Measurements from ENCODE around the gene HPGDS. TPM values are rescaled to one million over a fixed set of nuclear protein-coding genes. Genes with fewer than 3 reads are reported as not detected.

Gene HPGDS
- total RNA-seq, 1 donor from 2014 or later, result not detected

DNA sequence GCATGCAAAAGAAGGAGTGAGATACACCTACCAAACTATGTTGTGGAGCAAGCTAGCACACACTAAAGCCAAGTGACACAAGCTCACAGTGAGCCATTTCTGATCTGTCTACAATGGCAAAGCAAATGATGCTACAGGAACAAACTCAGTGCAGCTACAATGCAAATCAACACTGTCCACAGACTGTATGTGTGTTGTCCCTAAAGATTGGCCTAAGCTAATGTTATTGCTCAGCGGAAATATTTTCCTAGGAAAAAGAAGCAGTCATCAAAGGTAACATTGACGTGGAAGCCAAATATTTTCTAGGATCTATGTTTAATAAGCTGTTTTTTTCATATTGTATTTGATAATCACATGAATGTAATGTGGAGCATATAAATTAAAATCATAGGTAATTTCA lies 34.7 kb upstream of the HPGDS start:
- H3K27ac ChIP-seq, result no peak overlapping the region
- H3K4me1 ChIP-seq, result no peaks in the 10 kb centered on the region
- H3K27me3 ChIP-seq, result no peaks in the 10 kb centered on the region
- no peak for DNase-seq (ENCODE audit: low spot score in 2 of 2)
- no peaks in the 10 kb centered on the region for H3K9me3 ChIP-seq
- intact Hi-C loops (cut with DNase I), result no loop called here
- TF ChIP-seq, protein P1, sequence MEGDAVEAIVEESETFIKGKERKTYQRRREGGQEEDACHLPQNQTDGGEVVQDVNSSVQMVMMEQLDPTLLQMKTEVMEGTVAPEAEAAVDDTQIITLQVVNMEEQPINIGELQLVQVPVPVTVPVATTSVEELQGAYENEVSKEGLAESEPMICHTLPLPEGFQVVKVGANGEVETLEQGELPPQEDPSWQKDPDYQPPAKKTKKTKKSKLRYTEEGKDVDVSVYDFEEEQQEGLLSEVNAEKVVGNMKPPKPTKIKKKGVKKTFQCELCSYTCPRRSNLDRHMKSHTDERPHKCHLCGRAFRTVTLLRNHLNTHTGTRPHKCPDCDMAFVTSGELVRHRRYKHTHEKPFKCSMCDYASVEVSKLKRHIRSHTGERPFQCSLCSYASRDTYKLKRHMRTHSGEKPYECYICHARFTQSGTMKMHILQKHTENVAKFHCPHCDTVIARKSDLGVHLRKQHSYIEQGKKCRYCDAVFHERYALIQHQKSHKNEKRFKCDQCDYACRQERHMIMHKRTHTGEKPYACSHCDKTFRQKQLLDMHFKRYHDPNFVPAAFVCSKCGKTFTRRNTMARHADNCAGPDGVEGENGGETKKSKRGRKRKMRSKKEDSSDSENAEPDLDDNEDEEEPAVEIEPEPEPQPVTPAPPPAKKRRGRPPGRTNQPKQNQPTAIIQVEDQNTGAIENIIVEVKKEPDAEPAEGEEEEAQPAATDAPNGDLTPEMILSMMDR (IDR thresholded peaks at IDR 0.05), result no peak
- no peak overlapping the region for H3K4me3 ChIP-seq
- no peaks in the 10 kb centered on the region for H3K36me3 ChIP-seq

DNA sequence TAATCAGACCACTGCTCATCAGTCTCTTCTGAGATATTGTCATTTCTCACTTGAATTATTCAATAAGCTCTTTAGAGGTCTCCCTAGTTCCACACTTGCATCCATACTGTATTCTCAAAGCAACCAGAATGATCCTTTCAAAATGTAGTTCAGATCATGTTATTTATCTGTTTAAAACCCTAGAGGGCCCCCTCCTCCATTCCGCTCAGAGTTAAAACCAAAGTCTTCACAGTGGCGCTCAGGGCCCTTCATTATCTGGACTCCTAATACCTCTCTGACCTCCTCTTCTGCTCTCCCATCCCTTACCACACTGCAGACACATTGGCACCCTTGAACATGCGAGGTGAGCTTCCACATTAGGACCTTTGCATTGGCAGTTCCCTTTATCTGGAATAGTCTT lies 32.7 kb upstream of the HPGDS start:
- Histone ChIP-seq H3K4me3 (no peak overlapping the region), H3K36me3 (no peaks in the 10 kb centered on the region), H3K27ac (no peak overlapping the region), H3K4me1 (no peaks in the 10 kb centered on the region), H3K9me3 (no peaks in the 10 kb centered on the region), H3K27me3 (no peaks in the 10 kb centered on the region)
- TF ChIP-seq, protein P1 (IDR thresholded peaks at IDR 0.05), result no peak
- DNase-seq (ENCODE audit: low spot score in 2 of 2), result no peak
- intact Hi-C loops (cut with DNase I), result no loop called here

DNA sequence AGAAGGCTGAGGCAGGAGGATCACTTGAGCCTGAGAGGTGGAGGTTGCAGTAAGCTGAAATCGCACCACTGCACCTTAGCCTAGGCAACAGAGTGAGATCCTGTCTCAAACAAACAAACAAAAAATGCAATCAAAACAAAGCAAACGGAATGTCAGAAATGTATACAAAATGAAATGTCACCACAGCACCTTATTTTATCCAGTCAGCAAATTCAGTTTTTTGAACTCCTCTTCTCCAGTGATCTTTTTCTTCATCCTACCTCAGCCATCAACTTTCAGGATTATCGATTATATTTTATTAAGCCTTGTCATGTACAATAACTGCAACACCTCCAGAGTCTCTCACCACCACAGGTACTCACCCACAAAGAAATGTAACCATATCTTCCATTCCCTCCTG lies 31.1 kb upstream of the HPGDS start:
- Histone ChIP-seq H3K9me3 (no peaks in the 10 kb centered on the region), H3K36me3 (no peaks in the 10 kb centered on the region), H3K4me3 (no peak overlapping the region), H3K27me3 (no peaks in the 10 kb centered on the region), H3K27ac (no peak overlapping the region), H3K4me1 (no peaks in the 10 kb centered on the region)
- DNase-seq (ENCODE audit: low spot score in 2 of 2), result no peak
- intact Hi-C loops (cut with DNase I), result no loop called here
- TF ChIP-seq, protein P1 (IDR thresholded peaks at IDR 0.05), result no peak

DNA sequence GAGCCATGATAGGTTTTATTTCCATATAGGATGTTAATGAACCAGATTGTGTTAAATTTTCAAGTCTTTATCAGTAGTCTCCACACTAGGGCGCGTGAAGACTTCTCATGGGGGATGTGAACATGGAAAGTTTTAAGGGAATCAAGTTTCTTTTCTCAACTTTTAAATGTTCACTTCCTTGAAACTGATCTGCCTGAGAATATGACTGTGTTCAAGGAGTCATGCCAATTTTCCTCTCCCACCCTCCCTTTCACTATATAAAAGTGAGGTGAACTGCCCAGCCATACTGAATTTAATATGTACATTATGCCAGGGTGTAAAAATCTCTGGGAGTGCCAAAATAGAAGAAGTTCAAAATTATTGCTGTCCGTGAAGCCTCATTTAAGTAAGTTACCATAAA lies 30.4 kb upstream of the HPGDS start:
- H3K4me3 ChIP-seq, result no peak overlapping the region
- H3K4me1 ChIP-seq, result no peaks in the 10 kb centered on the region
- H3K27ac ChIP-seq, result no peak overlapping the region
- H3K9me3 ChIP-seq, result no peaks in the 10 kb centered on the region
- no peak for DNase-seq (ENCODE audit: low spot score in 2 of 2)
- TF ChIP-seq, protein P1 (IDR thresholded peaks at IDR 0.05), result no peak
- H3K36me3 ChIP-seq, result no peaks in the 10 kb centered on the region
- H3K27me3 ChIP-seq, result no peaks in the 10 kb centered on the region
- intact Hi-C loops (cut with DNase I), result no loop called here

DNA sequence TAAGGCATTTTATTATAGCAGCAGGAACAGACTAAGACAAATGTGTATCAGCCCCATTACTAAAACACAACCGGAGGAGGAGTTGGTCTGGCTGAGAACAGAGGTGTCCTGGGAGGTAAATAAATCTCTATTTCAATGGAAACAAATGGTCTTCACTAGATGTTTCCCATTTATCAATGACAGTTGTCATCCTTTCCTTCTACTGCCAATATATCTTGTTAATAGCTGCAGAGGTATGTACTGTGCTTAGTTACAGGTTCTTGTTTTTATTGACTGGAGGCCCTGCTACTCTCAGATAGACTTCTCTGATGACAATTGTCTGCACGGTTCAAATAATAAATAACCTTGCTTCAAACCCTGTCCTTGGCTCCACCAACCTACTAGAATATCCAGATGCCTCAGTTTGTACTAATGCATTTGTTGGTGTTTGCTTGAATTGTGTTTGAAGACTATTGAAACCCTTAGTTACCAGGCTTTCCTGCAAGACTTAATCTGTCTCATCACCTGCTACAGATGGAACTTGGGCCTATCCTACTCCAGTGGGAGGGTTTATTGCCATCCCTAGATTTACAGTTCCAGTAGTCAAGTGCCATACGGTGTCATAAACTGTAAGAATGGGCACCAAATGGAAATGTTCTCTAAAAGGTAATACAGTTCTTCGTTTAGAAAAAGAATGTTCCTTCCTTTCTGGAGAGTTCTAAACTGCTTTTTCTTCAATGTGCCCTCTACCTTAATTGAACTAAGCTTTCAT lies 29.8 kb upstream of the HPGDS start:
- H3K4me3 ChIP-seq, result no peak overlapping the region
- peaks cover 0 to 1% of the 10 kb centered on the region in 2 donors for H3K9me3 ChIP-seq
- TF ChIP-seq, protein P1 (IDR thresholded peaks at IDR 0.05), result no peak
- H3K36me3 ChIP-seq, result no peaks in the 10 kb centered on the region
- H3K4me1 ChIP-seq, result no peaks in the 10 kb centered on the region
- intact Hi-C loops (cut with DNase I), result no loop called here
- H3K27ac ChIP-seq, result no peak overlapping the region
- no peaks in the 10 kb centered on the region for H3K27me3 ChIP-seq
- no peak for DNase-seq (ENCODE audit: low spot score in 2 of 2)

Measured in ascending aorta (tissue), 2 donors.